NCI-H2107 (cell line): ENCODE measurements around the gene C3orf52.
"Not testable (repeated sequence)": the region's sequence is repeated elsewhere in the genome, so short reads cannot be mapped to it uniquely, and the experiment has no call there.

Experiments
- DNase-seq: peaks from one replicate; lab custom pipeline; 2025; lab: John Stamatoyannopoulos, UW

C3orf52 gene, protein sequence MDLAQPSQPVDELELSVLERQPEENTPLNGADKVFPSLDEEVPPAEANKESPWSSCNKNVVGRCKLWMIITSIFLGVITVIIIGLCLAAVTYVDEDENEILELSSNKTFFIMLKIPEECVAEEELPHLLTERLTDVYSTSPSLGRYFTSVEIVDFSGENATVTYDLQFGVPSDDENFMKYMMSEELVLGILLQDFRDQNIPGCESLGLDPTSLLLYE

DNA sequence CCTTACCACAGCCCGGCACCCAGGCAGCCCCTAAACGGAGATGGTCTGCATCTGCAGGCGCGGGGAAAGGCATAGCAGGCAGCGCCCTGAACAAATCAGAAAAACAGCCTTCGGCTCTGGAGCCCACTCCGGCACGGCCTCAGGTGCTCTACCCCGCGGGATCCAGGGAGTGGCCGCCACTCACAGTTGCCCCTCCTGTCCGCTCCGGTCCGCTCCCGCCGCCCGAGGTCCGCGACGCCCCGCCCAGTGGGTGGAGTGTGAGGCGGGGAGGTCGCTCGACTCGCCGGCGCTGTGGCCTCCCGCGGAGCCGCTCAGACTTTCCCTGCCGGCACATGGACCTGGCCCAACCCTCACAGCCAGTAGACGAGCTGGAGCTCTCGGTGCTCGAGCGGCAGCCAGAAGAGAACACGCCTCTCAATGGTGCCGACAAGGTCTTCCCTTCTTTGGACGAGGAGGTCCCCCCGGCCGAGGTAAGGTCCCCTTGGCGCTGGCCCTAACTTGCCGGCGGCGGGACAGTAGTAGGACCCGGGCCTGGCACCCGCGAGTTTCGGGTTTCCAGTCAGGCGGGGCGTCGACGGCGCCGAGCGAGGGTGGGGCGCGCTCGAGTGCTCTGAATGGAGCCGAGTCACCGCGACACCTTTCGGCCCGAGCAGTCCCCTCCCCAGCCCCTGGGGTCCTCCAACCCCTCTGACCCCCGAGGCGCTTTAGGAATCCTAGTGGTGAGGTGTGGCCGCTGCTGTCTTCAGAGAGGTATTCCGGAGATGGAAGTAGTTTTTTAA, at the start of gene C3orf52:
TSS of gene C3orf52 (plus strand) at position 314 of the 779 bp plus-strand sequence. CDS start at position 333, 19 bp downstream.
- peak; percentile 48 for DNase-seq

DNA sequence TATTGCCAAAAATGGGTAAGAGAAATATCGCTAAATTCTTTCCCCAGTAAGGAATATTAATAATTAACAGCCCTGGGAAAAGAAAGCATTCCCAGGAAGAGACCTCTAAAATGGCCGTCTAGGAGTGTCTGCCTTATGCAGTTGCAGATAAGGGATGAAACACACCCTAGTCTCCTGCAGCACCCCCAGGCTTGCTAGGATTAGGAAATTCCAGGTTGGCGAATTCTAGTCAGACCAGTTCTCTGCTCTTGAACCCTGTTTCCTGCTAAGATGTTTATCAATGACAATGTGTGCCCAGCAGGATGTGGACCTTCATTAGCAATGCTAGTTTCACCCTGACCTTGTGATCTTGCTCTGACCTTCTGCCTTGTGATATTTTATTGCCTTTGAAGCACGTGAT, 49.0 kb upstream of the C3orf52 start:
- DNase-seq: not testable (repeated sequence)

DNA sequence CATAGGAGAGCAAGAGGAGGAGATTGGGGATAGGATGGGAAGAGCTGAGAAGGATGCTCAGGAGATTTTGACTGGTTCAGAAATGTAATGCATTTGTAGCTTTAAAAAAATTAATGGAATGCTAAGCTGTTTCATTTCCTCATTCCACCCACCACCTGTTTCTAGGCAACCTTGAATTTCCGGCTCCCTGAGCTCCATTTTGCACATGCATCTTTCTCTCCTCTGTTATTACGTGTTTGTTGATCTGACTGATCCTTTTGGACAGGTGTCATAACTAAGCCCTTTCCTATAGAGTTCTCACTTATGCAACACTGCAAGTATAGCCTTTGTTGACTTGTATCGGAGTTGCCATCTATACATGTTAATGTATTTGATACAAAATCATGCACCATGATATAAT, 47.3 kb upstream of the C3orf52 start:
- DNase-seq: no peak

DNA sequence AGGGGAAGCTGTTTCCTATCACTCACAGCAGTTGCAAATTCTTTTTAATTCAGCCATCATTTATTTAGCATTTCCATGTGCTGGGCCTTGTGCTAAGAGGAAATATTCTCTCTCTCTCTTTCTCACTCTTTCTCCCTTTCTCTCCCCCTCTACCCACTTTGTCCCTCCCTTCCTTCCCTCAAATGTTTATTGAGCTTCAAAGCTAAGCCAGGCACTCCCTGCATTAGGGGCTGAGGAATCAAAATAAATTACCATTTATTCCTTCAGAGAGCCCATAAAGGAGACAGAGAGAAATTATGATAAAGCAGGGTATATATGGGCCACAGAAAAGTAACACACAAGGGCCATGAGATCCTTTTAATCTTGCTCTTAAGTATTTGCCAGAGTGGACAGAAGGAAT, 44.9 kb upstream of the C3orf52 start:
- no peak for DNase-seq

DNA sequence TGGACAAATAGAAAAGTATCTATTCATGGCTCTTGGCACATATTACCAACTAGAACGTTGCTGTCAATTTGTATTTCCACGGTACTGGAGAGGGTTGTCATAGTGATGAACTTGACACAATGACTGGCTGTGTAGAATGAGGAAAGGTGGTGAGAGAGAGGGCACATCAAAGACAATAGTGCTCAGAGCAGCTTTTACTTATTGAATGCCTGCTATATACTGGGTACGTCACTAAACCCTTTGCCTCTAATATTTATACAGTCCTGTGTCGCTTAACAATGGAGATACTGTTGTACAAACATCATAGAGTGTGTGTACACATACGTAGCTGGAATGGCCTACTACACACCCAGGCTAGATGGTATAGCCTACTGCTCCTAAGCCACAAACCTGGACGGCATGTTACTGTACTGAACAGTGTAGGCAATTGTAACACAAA, 43.3 kb upstream of the C3orf52 start:
- peak; percentile 93 for DNase-seq

DNA sequence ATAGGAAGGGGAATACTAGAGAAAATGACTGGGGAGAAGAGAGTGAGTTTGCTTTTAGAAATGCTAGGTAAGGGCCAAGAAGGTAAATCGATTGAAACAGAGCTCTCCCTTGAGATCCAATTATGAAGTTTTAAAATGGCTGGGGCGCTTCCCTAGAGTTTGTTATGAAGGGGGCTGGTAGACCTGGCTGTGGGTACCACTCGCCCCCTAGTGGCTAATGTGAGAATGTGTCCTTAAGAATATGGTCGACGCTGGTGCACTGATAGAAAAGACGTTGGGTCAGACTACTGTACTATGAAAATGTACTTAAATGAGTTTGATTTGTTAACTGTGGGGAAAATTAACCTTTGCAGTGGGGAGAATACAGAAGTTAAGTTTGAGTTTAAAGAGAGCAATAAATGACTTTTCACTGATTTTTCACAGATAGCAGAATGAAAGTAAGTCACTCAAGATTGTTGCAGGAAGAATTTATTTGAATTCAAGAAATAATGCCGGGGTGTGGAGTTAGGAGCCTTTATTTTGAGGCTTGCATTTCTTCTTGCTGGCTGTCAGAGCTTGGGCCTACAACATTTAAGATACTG, 42.5 kb upstream of the C3orf52 start:
- peak; percentile 94 for DNase-seq

DNA sequence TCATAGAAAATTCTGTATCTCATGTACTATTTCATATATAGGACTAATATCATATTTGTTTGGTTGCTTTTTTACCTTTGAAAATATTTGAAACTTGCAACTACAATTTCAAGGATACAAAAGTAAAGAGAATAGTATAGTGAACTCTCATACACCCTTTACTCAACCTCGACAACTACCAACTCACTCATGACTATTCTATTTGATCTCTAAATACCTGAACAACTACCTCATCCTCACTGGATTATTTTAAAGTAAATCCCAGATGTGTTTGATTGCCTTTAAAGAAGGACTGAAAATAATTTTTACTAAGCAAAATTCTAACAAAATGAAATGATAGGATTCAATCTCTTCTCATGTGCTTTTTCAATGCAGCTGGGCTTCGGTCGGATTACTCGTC, 39.6 kb upstream of the C3orf52 start:
- no peak for DNase-seq

DNA sequence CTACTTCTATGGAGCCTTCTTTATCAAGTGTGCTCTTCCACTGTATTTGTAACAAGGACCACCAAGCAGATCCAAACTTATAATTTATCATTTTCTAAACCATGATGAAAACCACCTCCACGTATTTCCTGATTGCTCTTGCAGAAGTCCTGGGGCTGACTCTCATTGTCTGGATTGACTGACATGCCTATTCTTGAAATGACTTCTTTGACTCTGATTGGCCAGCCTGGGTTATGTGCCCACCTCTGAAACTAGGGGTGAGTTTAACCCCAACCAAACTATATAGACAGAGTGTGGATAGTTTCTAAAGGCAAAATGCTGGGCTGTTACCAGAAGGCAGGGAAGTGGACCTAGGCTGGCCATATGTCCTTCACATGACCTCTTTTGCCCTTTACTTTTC, 38.9 kb upstream of the C3orf52 start:
- DNase-seq: no peak

DNA sequence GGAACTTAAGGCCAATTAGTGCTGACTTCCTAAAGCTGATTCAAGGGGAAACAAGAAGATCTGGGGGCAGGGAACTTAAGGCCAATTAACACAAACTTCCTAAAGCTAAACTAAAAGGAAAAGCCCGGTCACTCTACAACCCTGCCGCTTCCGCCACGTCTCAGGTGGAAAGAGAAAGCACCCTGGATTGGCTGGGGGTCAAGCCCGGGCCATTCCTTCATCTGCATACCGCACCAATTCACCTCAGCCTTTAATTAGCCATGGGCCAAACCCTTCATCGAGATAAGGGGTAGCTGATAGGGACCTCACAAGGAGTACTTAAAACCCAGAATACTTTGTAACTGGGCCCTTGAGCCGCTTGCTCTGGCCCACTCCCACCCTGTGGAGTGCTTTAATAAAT, 37.3 kb upstream of the C3orf52 start:
- DNase-seq: no peak

DNA sequence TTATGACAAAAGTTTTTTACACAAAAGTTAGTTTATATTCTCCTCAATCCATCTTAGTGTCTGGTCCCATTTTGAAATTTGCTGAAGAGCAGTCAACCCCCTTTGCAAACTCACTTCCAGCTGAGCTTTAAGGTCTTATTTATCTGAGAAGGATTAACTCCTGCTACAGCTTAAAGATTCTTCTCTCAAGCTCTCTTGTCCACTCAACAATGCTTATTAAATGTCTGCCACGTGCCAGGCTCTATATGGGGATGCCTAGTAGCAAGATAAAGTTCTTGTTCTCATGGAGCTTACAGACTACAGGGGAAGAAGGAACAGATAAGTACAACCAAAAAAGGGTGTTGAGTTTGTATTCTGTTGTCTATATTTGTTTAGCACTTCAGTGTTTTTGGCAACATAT, 33.0 kb upstream of the C3orf52 start:
- DNase-seq: no peak

DNA sequence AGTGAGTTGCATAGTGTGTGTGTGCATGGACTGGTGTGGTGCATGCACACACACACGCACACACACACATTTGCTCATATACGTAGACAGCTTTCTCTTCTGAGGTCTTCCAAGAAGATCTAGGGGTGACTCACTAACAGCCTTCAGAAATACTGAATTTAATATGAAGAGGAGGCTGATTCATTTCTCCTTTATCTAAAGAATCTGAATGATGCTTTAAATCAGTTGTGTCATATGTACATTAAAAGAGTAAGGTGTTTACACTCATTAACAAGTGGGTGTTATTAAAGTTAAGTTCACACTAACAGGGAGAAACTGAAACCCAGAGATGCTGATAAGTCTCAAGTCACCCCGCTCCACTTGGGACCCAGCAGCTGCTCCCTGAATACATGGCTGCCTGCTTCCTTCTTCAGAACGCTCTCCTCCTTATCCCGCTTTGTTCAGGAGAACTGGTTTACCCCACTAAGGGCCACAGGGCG, 29.7 kb upstream of the C3orf52 start:
- no peak for DNase-seq

DNA sequence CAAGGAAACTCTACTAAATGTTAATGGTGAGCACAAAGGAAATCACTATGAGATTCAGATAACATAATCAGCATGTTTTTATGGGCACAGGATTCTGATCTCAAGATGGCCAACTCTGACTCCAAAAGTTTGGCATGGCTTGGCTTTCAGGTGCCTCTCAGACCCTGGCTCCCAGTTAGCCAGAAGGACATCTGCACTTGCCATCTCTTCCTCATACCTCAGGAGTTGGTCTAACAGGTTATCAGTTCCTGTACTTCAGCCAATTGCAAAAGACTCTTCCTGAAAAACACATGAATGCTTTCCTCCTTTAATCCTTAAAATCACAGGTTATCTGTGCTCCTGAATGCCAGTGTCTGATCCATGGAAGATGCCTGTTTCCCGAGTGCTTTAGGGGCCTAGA, 26.7 kb upstream of the C3orf52 start:
- DNase-seq: no peak

DNA sequence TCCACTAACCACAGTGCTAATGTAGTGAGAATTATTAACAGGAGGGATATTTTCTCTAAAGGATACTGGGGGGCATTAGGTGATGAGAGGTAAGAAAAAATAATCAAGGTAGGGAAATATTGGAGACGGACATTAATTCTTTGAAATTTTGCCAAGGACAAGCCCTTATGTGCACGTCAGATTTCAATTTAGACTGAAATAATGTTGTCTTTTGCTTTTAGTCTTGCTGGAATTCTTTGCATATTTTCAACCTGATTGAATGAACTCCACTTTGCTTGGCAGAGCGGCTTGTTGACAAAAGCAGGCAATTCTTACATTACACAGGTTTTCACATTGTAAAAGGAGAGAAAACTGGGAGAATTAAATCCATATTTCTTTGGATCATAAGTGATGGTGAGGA, 25.0 kb upstream of the C3orf52 start:
- DNase-seq: no peak

DNA sequence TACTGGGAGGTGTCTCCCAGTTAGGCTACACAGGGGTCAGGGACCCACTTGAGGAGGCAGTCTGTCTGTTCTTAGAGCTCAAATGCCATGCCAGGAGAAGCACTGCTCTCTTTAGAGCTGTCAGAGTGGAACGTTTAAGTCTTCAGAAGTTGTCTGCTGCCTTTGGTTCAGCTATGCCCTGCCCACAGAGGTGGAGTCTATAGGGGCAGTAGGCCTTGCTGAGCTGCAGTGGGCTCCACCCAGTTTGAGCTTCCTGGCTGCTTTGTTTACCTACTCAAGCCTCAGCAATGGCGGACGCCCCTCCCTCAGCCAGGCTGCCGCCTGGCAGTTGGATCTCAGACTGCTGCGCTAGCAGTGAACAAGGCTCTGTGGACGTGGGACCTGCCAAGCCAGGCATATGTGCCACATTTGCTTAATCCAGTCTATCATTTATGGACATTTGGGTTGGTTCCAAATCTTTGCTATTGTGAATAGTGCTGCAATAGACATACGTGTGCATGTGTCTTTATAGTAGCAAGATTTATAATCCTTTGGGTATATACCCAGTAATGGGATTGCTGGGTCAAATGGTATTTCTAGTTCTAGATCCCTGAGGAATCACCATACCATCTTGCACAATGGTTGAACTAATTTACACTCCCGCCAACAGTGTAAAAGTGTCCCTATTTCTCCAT, 13.7 kb upstream of the C3orf52 start:
- not testable (repeated sequence) for DNase-seq

DNA sequence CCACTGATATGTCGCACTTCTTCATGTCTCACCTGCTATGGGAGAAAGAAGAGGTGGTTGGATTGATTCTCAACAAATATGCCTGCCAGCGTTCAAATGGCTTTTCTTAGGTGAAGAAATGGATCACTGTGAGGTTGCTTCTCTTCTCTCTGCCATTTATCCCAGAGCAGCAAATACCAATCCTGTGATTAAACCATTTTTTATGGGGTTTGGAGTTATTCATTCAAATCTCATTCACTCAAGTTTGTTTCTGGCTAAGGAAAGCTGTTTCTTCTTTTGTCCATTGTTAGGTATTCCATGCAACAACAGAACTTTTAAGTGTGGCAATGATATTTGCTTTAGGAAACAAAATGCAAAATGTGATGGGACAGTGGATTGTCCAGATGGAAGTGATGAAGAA, 12.2 kb upstream of the C3orf52 start:
- DNase-seq: no peak

DNA sequence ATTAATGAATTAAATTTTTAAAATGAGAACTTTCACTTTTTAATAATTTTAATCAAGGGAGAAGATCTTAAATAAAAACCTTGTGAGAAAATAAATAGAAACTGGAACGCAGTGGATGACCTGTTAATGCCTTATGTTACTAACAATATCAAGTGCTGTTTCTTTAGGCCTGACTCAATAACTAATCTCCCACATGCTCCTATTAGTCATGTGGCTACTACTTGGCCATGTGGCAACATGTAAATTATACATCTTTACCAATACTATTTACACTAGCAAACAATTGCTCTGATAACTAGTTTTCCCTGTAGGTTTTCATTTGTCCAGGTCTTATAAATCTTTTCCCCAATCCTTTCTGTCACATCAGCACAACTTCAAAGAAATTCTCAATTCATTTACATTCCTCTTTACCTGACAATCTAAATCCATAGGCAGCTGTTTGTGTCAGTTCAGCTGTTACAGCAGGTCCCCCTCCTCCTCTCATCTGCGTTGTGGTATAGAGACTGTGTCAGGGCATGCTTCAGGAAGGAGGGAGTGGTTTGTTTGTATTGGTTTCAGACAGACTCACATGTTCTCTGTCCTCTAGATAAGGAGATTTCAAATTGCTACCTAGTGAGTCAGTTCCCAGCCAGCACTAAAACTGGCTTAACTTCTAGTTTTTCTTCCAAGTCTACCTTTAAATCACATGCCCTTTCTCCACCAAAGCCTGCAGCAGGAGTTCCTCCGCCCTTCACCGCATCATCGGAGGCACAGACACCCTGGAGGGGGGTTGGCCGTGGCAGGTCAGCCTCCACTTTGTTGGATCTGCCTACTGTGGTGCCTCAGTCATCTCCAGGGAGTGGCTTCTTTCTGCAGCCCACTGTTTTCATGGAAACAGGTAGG, 11.3 kb upstream of the C3orf52 start:
- DNase-seq: peak; percentile 24

DNA sequence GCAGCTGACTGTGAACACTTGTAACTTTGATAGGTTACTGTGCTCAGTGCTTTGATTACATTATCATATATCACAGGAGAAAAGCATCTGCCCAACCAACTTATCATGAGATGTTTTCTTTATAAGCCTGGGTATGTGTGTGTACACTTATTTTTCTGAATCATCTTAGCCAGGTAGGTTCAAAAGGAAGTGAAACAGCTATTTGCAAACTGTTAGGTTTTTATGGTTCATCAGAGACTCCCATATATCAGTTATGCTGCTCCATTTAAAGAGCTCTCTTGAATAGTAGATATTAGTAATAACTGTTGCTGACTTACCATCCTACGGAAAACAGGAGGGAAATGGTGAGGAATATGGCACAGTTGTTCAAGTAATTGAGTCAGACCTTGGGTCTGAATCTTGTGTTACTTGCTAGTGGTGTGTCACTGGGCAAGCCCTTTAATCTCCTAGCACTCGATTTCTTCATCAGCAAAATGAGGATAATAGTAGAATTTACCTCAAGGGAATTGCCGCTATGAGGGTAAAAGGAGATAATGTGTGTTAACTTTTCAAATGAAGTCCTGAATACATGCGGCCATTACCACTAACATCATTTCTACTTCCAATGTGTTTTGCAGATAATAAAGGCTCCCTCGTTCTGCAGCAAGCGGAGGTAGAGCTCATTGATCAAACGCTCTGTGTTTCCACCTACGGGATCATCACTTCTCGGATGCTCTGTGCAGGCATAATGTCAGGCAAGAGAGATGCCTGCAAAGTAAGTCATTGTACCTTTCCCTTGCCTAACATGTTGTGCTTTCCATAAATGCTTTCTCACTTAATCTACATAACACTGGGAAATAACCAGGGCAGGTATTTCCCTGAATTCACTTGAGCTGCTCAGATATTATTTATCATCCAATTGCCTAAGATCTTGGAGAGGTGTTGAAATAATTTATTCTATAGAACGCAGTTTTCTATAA, 7.8 kb upstream of the C3orf52 start:
- DNase-seq: no peak

DNA sequence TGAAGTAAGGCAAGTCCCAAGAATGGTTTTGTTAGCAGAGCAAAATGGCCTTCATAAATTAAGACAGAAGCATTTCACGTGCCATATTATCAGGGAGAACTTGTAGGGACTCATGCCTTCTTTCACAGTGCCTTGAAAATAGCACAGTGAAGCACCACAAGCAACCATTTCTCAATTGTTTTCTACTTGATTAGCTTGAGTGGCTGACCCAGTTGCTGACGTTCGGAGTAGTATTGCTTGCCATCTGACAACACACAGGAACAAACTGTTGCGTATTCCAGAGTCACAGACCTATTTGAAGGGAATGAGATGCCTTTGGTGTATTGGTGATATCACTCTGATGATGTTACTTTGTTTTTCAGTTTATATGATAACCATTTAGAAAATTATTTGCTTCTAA, 3.0 kb upstream of the C3orf52 start:
- DNase-seq: no peak

DNA sequence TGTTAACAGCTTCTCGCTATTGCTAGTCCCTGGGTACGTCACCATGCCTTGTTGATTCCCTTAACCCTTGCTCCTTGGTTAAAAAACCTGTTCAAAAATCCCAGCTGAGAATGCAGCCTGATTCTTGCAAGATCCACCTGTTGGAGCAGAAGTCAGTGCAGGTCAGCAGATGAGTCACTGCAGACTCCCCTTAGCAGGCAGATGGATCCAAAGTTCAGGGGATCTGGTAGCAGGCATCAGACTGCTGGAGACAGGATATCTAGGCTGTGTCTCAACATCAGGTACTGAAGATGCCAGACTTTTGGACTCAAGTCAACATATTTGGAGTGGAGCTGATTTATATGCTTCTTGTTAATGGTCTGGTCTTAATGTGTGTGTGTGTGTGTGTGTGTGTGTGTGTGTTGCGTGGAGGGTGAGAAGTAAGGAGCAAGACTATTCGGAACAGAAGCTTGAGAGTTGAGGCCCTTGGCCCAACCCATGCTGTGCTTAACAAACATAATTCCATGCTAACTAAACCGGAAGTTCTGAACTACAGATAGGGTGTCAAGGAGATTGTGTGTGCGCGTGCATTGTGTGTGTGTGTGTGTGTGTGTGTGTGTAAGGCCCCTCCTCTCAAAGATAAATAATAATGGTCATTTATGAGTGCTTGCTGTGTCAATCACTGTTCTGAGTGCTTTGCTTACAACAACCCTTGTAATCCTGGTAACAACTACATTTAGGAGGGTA, 1.0 kb upstream of the C3orf52 start:
- DNase-seq: no peak

DNA sequence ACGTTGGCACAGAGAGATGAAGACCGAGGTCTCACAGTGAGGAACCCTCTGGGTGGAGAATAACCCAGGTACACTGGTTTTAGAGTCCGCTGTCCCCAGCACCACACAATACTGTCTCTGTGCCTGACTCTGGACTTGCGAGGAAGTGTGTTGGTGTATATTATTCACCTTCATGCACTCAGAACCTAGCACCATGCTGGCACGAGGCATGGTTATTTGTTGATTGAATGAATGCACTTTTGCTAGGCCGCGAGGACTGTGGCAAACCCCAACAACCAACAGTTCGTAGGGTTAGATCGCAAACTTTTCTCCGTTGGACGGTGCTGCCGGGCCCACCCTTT, 484 bp upstream of the C3orf52 start:
- DNase-seq: no peak
